H1 (cell line): ENCODE data around the gene NUAK1. TPM values are rescaled to one million over a fixed set of nuclear protein-coding genes. Genes with fewer than 3 reads are reported as not detected.

Experiments used
- CTCF ChIA-PET: fragments of 300-600 bp; sonication (Branson Sonifier 250); formaldehyde crosslinking; loops from one replicate; lab custom pipeline; 2021; ENCODE audit not compliant: partially characterized antibody; lab: Charles Lee
- POLR2A ChIA-PET: fragments of 300-600 bp; sonication (Branson Sonifier 250); formaldehyde crosslinking; loops from one replicate; lab custom pipeline; 2021; ENCODE audit warnings: inconsistent platforms; ENCODE audit not compliant: partially characterized antibody; lab: Charles Lee
- DNase-seq, 2 experiments: peaks; one replicate each; pipeline versions ENCODE4 v3.0.0 to v3.0.0-alpha.2; 2010 to 2022; ENCODE audit warnings: low spot score in 2 of 2, low read depth in 1 of 2, mixed read lengths in 1 of 2
- FAIRE-seq: peaks from 2 replicates; lab custom pipeline; 2011; peaks lifted over from hg19 to GRCh38; lab: Jason Lieb, UNC
- H2AFZ ChIP-seq: 2 replicates; pipeline ENCODE4 v1.8.1; 2012; ENCODE audit warnings: low read length, inconsistent platforms
- H2AK5ac ChIP-seq: 2 replicates; pipeline ENCODE4 v1.6.1; 2013; ENCODE audit warnings: low read depth, low read length
- H2BK120ac ChIP-seq: replicated peaks from 2 replicates; pipeline ENCODE3; 2013; ENCODE audit warnings: low read depth, low read length, inconsistent platforms
- H2BK12ac ChIP-seq: 2 replicates; pipeline ENCODE4 v1.6.1; 2013; ENCODE audit warnings: low read depth, low read length
- H2BK15ac ChIP-seq: 2 replicates; pipeline ENCODE4 v1.6.1; 2013; ENCODE audit warnings: low read length
- H2BK20ac ChIP-seq: 2 replicates; pipeline ENCODE4 v1.6.1; 2013; ENCODE audit warnings: low read length
- H2BK5ac ChIP-seq: 2 replicates; pipeline ENCODE4 v1.6.1; 2013; ENCODE audit warnings: low read depth, low read length
- H3K14ac ChIP-seq: 2 replicates; pipeline ENCODE4 v1.6.1; 2013; ENCODE audit warnings: inconsistent platforms; ENCODE audit not compliant: insufficient read length
- H3K18ac ChIP-seq: 2 replicates; pipeline ENCODE4 v1.6.1; 2013; ENCODE audit warnings: low read length; ENCODE audit errors: extremely low read depth
- H3K23ac ChIP-seq: 2 replicates; pipeline ENCODE4 v1.6.1; 2013; ENCODE audit warnings: inconsistent platforms; ENCODE audit not compliant: insufficient read length
- H3K23me2 ChIP-seq: 2 replicates; pipeline ENCODE4 v1.6.1; 2013; ENCODE audit warnings: low read depth, low read length
- H3K27ac ChIP-seq: 2 replicates; pipeline ENCODE4 v1.6.1; 2011; ENCODE audit warnings: low read depth, low read length, inconsistent platforms
- H3K27me3 ChIP-seq, 4 experiments: replicated peaks in 1 of 4; 1 replicate in 1 of 4; 2 replicates in 3 of 4; pipeline versions ENCODE4 v1.6.1 to v1.8.1; 2011 to 2013; ENCODE audit warnings: low read length in 3 of 4, mild to moderate bottlenecking in 3 of 4, inconsistent platforms in 2 of 4, mixed read lengths in 2 of 4, moderate library complexity in 1 of 4; ENCODE audit not compliant: control insufficient read depth in 3 of 4, insufficient read depth in 3 of 4; ENCODE audit errors: extremely low read depth in 1 of 4
- H3K36me3 ChIP-seq, 4 experiments: 2 replicates each; pipeline versions ENCODE4 v1.6.1 to v1.8.1; 2011 to 2013; ENCODE audit warnings: mild to moderate bottlenecking in 4 of 4, low read length in 3 of 4, moderate library complexity in 2 of 4, control low read depth in 1 of 4, inconsistent platforms in 1 of 4; ENCODE audit not compliant: insufficient read depth in 4 of 4, control insufficient read depth in 2 of 4
- H3K4ac ChIP-seq: replicated peaks from 2 replicates; pipeline ENCODE3; 2013; ENCODE audit warnings: low read length, low read depth, mixed read lengths, inconsistent platforms; ENCODE audit not compliant: insufficient read length
- H3K4me1 ChIP-seq, 4 experiments: replicated peaks in 1 of 4; 1 replicate in 1 of 4; 2 replicates in 3 of 4; pipeline versions ENCODE4 v1.6.1 to v1.8.1; 2011 to 2013; ENCODE audit warnings: low read length in 3 of 4, inconsistent platforms in 2 of 4, mixed read lengths in 1 of 4; ENCODE audit not compliant: insufficient read depth in 4 of 4, control insufficient read depth in 3 of 4
- H3K4me2 ChIP-seq, 2 experiments: 2 replicates each; pipeline versions ENCODE4 v1.6.1 to v1.8.1; 2011 to 2013; ENCODE audit warnings: low read depth in 2 of 2, low read length in 2 of 2, control low read depth in 1 of 2, inconsistent platforms in 1 of 2, mild to moderate bottlenecking in 1 of 2; ENCODE audit not compliant: insufficient read depth in 1 of 2
- H3K4me3 ChIP-seq, 4 experiments: fragments of 200-600, 300-600 bp in 1 of 4; sonication (generic), shearing (Covaris generic), sonication (Bioruptor Twin) in 1 of 4; 2 replicates each; pipeline versions ENCODE4 v1.5.1 to v1.8.1; 2011 to 2016; ENCODE audit warnings: low read length in 4 of 4, low read depth in 3 of 4, control low read depth in 2 of 4, inconsistent platforms in 2 of 4, mild to moderate bottlenecking in 2 of 4, mixed read lengths in 1 of 4, moderate library complexity in 1 of 4; ENCODE audit not compliant: insufficient read depth in 2 of 4; ENCODE audit errors: extremely low read depth in 1 of 4
- H3K56ac ChIP-seq: replicated peaks from 2 replicates; pipeline ENCODE3; 2013; ENCODE audit warnings: low read depth, mild to moderate bottlenecking, mixed read lengths, low read length, inconsistent platforms; ENCODE audit not compliant: insufficient read length
- H3K79me1 ChIP-seq: 2 replicates; pipeline ENCODE4 v1.6.1; 2013; ENCODE audit warnings: low read depth, low read length, control low read depth
- H3K79me2 ChIP-seq, 2 experiments: 2 replicates each; pipeline versions ENCODE4 v1.6.1 to v1.8.1; 2012 to 2013; ENCODE audit warnings: low read length in 2 of 2, mild to moderate bottlenecking in 2 of 2, inconsistent platforms in 1 of 2; ENCODE audit not compliant: insufficient read depth in 2 of 2, control insufficient read depth in 1 of 2
- H3K9ac ChIP-seq, 4 experiments: replicated peaks in 1 of 4; 1 replicate in 1 of 4; 2 replicates in 3 of 4; pipeline versions ENCODE4 v1.6.1 to v1.8.1; 2011 to 2013; ENCODE audit warnings: low read depth in 3 of 4, low read length in 3 of 4, control low read depth in 2 of 4, mild to moderate bottlenecking in 2 of 4, moderate library complexity in 2 of 4, inconsistent platforms in 1 of 4; ENCODE audit errors: extremely low read depth in 1 of 4
- H3K9me3 ChIP-seq, 2 experiments: 2 replicates each; pipeline versions ENCODE4 v1.6.1 to v1.8.1; 2012 to 2013; ENCODE audit warnings: mild to moderate bottlenecking in 2 of 2, moderate library complexity in 2 of 2, control low read depth in 1 of 2, inconsistent platforms in 1 of 2, low read depth in 1 of 2, low read length in 1 of 2, mixed read lengths in 1 of 2; ENCODE audit not compliant: insufficient read depth in 2 of 2
- H4K20me1 ChIP-seq, 2 experiments: replicated peaks in 1 of 2; 2 replicates each; pipeline versions ENCODE3 to v1.8.1; 2011 to 2013; ENCODE audit warnings: inconsistent platforms in 2 of 2, low read length in 2 of 2, mild to moderate bottlenecking in 1 of 2; ENCODE audit not compliant: insufficient read depth in 2 of 2, control insufficient read depth in 1 of 2
- H4K5ac ChIP-seq: 2 replicates; pipeline ENCODE4 v1.6.1; 2013; ENCODE audit warnings: low read length, low read depth, mixed read lengths, inconsistent platforms; ENCODE audit not compliant: insufficient read length
- H4K8ac ChIP-seq: 2 replicates; pipeline ENCODE4 v1.8.0; 2013; ENCODE audit warnings: mild to moderate bottlenecking, moderate library complexity, low read length, inconsistent platforms; ENCODE audit not compliant: insufficient read depth; ENCODE audit errors: extremely low read depth
- H4K91ac ChIP-seq: replicated peaks from 2 replicates; pipeline ENCODE3; 2013; ENCODE audit warnings: low read length, mixed read lengths, inconsistent platforms; ENCODE audit not compliant: insufficient read length
- SIX5 ChIP-seq: IDR thresholded peaks from 2 replicates; pipeline ENCODE4 v1.6.1; 2011; ENCODE audit warnings: mild to moderate bottlenecking, low read depth, low read length
- SP2 ChIP-seq: IDR thresholded peaks from 2 replicates; pipeline ENCODE4 v1.6.1; 2012; ENCODE audit warnings: mild to moderate bottlenecking, low read length, inconsistent platforms
- WGBS, 2 experiments: shearing (Covaris generic) in 1 of 2; methylation state at CpG; one replicate each; pipeline versions ENCODE4 v1.1.6 to v1.1.7; 2013 to 2015; ENCODE audit warnings: low lambda C conversion rate in 2 of 2, mixed read lengths in 2 of 2, inconsistent platforms in 1 of 2, low coverage in 1 of 2, missing lambda C conversion rate in 1 of 2; ENCODE audit not compliant: insufficient replicate concordance in 2 of 2, insufficient coverage in 1 of 2, insufficient read length in 1 of 2; ENCODE audit errors: extremely low coverage in 1 of 2, missing lambda C conversion rate in 1 of 2; 5-methylcytosine and 5-hydroxymethylcytosine counted together
- polyA plus RNA-seq, 7 experiments: library from polyadenylated mRNA; depleted of rRNA in 3 of 7; stranded (reverse) in 5 of 7; unstranded in 2 of 7; fragments of >200 nt in 5 of 7; fragments of 200-250 nt in 2 of 7; gene quantifications; 1 replicate in 5 of 7; 2 replicates in 1 of 7; 4 replicates in 1 of 7; pipeline versions ENCODE4 v1.2.1 to v1.2.3, GENCODE V29; 2011 to 2013; ENCODE audit warnings: missing spikeins in 2 of 7, mixed read lengths in 2 of 7
- total RNA-seq: library from RNA; stranded (reverse); fragmentation: NEBNext Ultra II Directional; extraction: Animal tissue kit (Norgen Biotek cat#: 25700); gene quantifications from 2 replicates; pipeline ENCODE4 v1.2.1, GENCODE V29; 2021

NUAK1 gene
- total and polyA plus RNA-seq, 2 of the 8 experiments (the other 6 are each of a cell fraction or from before 2014, with no cell fraction given) = 6.7 to 18.2 TPM

DNA sequence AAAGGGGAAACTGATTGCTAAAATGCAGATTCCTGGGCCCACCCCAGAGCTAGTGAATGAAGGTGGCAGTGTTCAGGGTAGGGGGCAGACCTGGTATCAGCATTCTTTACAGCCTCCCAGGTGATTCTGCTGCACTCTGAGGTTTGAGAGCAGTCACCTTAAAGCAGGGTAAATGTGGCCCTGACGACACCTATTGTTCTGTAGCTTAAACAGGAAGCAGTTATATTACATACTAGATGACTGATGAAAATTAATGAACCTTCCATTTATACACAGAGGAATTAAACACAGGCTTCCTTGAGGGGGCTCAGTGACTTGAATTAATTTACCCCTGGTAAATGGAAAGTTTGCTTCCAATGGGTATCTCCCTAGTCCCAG is 25.3 kb downstream of the NUAK1 start:
- H3K14ac ChIP-seq = no peak overlapping the region
- H2BK15ac ChIP-seq = no peak overlapping the region
- no peaks in the 10 kb centered on the region for H3K9me3 ChIP-seq
- H3K4ac ChIP-seq = no peak overlapping the region
- no peak overlapping the region for H2AK5ac ChIP-seq
- no peaks in the 10 kb centered on the region for H3K36me3 ChIP-seq
- H2BK20ac ChIP-seq = no peak overlapping the region
- no peak overlapping the region for H3K4me3 ChIP-seq
- TF ChIP-seq SP2 (no peak), SIX5 (no peak)
- TF ChIP-seq, all 59 proteins: peak for 0
- Histone ChIP-seq H2BK5ac (no peak overlapping the region), H3K56ac (no peak overlapping the region), H3K79me1 (peaks cover 13% of the 10 kb centered on the region; the same call in 1 of the 2 replicates), H4K20me1 (peaks cover 3 to 8% of the 10 kb centered on the region in 2 experiments), H3K9ac (no peak overlapping the region), H3K27me3 (no peaks in the 10 kb centered on the region), H3K23ac (no peak overlapping the region), H2AFZ (no peak overlapping the region), H3K23me2 (no peaks in the 10 kb centered on the region), H3K79me2 (peaks cover 8 to 91% of the 10 kb centered on the region in 2 experiments), H4K91ac (no peak overlapping the region), H4K5ac (no peak overlapping the region), H2BK12ac (no peak overlapping the region), H4K8ac (no peak overlapping the region; the same call in 1 of the 2 replicates), H3K4me1 (peaks cover 15 to 40% (median 30%) of the 10 kb centered on the region in 4 experiments), H3K27ac (no peak overlapping the region), H3K18ac (no peak overlapping the region), H2BK120ac (no peak overlapping the region), H3K4me2 (no peak overlapping the region)
- 82% methylated on average over 1 of the region's 1 CpG; no CpG with 5 or more reads in 1 of the 2 experiments for WGBS, 2 experiments
- no peak for FAIRE-seq
- ChIA-PET POLR2A (interaction anchor here (0.6 to 3.7 kb wide), 4 partner anchors 8 to 26 kb away, joined by 3 to 11 read pairs (median 4); no protein-coding TSS in a partner anchor), CTCF (interaction anchor here (0.9 to 3.4 kb wide), 5 partner anchors 10 to 30 kb away, joined by 3 to 13 read pairs (median 9); no protein-coding TSS in a partner anchor)
- DNase-seq = no peak
